ENCODE data around the gene FOXN4. TPM values are rescaled to one million over a fixed set of nuclear protein-coding genes. Genes with fewer than 3 reads are reported as not detected.

FOXN4 gene
- total and polyA plus RNA-seq, 2 donors from 2014 or later, result 0.82 TPM; not detected in 1

GRCh38 chr12:109302358-109302757 is 6.7 kb downstream of the FOXN4 start:
- FAIRE-seq (no peak), DNase-seq (no peak)
- no peak for TF ChIP-seq CTCF (IDR thresholded peaks at IDR 0.05; ENCODE audit: borderline replicate concordance, extremely low read depth, insufficient read depth)
- Histone ChIP-seq H3K4me1 (ENCODE audit: control insufficient read depth in 2 of 3, insufficient read depth in 2 of 3, low read depth in 1 of 3, low read length in 3 of 3) (no peaks in the 10 kb centered on the region), H3K27me3 (ENCODE audit: control insufficient read depth, insufficient read depth, low read length) (no peaks in the 10 kb centered on the region), H3K9ac (ENCODE audit: low read length in 3 of 3) (no peak overlapping the region), H3K9me3 (ENCODE audit: control insufficient read depth in 2 of 3, insufficient read depth in 1 of 3, low read length in 3 of 3) (no peaks in the 10 kb centered on the region), H3K27ac (ENCODE audit: low read depth in 2 of 2, low read length in 2 of 2) (no peak overlapping the region), H3K36me3 (ENCODE audit: control insufficient read depth in 2 of 3, insufficient read depth in 3 of 3, low read length in 3 of 3) (no peaks in the 10 kb centered on the region), H3K4me3 (ENCODE audit: low read length in 3 of 3) (no peak overlapping the region)
- intact Hi-C loops (cut with DNase I), result no loop called here

- Histone ChIP-seq H3K27ac (ENCODE audit: low read depth in 2 of 2, low read length in 2 of 2) (no peak overlapping the region), H3K4me1 (ENCODE audit: control insufficient read depth in 2 of 3, insufficient read depth in 2 of 3, low read depth in 1 of 3, low read length in 3 of 3) (no peaks in the 10 kb centered on the region), H3K4me3 (ENCODE audit: low read length in 3 of 3) (no peak overlapping the region), H3K9ac (ENCODE audit: low read length in 3 of 3) (no peak overlapping the region), H3K27me3 (ENCODE audit: control insufficient read depth, insufficient read depth, low read length) (no peaks in the 10 kb centered on the region), H3K36me3 (ENCODE audit: control insufficient read depth in 2 of 3, insufficient read depth in 3 of 3, low read length in 3 of 3) (no peaks in the 10 kb centered on the region), H3K9me3 (ENCODE audit: control insufficient read depth in 2 of 3, insufficient read depth in 1 of 3, low read length in 3 of 3) (no peaks in the 10 kb centered on the region)
- no peak for TF ChIP-seq CTCF (IDR thresholded peaks at IDR 0.05; ENCODE audit: borderline replicate concordance, extremely low read depth, insufficient read depth)
- DNase-seq (no peak), FAIRE-seq (no peak)
- intact Hi-C loops (cut with DNase I), result no loop called here
Measured at GRCh38 chr12:109301643-109302168, 7.4 kb downstream of the FOXN4 start.

GRCh38 chr12:109299849-109300248 is 9.2 kb downstream of the FOXN4 start:
- DNase-seq, result no peak
- Histone ChIP-seq H3K9ac (ENCODE audit: low read length in 3 of 3) (no peak overlapping the region), H3K4me3 (ENCODE audit: low read length in 3 of 3) (no peak overlapping the region), H3K4me1 (ENCODE audit: control insufficient read depth in 2 of 3, insufficient read depth in 2 of 3, low read depth in 1 of 3, low read length in 3 of 3) (no peaks in the 10 kb centered on the region), H3K27me3 (ENCODE audit: control insufficient read depth, insufficient read depth, low read length) (no peaks in the 10 kb centered on the region), H3K36me3 (ENCODE audit: control insufficient read depth in 2 of 3, insufficient read depth in 3 of 3, low read length in 3 of 3) (no peaks in the 10 kb centered on the region), H3K27ac (ENCODE audit: low read depth in 2 of 2, low read length in 2 of 2) (no peak overlapping the region), H3K9me3 (ENCODE audit: control insufficient read depth in 2 of 3, insufficient read depth in 1 of 3, low read length in 3 of 3) (no peaks in the 10 kb centered on the region)
- no peak for TF ChIP-seq CTCF (IDR thresholded peaks at IDR 0.05; ENCODE audit: borderline replicate concordance, extremely low read depth, insufficient read depth)
- no peak for FAIRE-seq
- intact Hi-C loops (cut with DNase I), result no loop called here

GRCh38 chr12:109296431-109296830 is 12.7 kb downstream of the FOXN4 start:
- Histone ChIP-seq H3K9me3 (ENCODE audit: control insufficient read depth in 2 of 3, insufficient read depth in 1 of 3, low read length in 3 of 3) (no peaks in the 10 kb centered on the region), H3K9ac (ENCODE audit: low read length in 3 of 3) (no peak overlapping the region), H3K27ac (ENCODE audit: low read depth in 2 of 2, low read length in 2 of 2) (no peak overlapping the region), H3K36me3 (ENCODE audit: control insufficient read depth in 2 of 3, insufficient read depth in 3 of 3, low read length in 3 of 3) (no peaks in the 10 kb centered on the region), H3K4me1 (ENCODE audit: control insufficient read depth in 2 of 3, insufficient read depth in 2 of 3, low read depth in 1 of 3, low read length in 3 of 3) (peaks cover 0 to 3% (median 0%) of the 10 kb centered on the region in 3 donors), H3K4me3 (ENCODE audit: low read length in 3 of 3) (no peak overlapping the region), H3K27me3 (ENCODE audit: control insufficient read depth, insufficient read depth, low read length) (no peaks in the 10 kb centered on the region)
- DNase-seq (no peak), FAIRE-seq (no peak)
- TF ChIP-seq CTCF (IDR thresholded peaks at IDR 0.05; ENCODE audit: borderline replicate concordance, extremely low read depth, insufficient read depth), result no peak
- intact Hi-C loops (cut with DNase I), result no loop called here
